HG03097 (cell line): Measurements from ENCODE around the gene DYRK1B.
"Not testable (repeated sequence)": the region's sequence is repeated elsewhere in the genome, so short reads cannot be mapped to it uniquely, and the experiment has no call there.

Experiments
- ATAC-seq: cut with Tn5 transposase; IDR thresholded peaks from one replicate; pipeline ENCODE4 v1.9.1; 2021; ENCODE audit not compliant: unreplicated experiment, low FRiP score

DYRK1B gene

GRCh38 chr19:39814111-39814510 lies 19.9 kb downstream of the DYRK1B start:
- not testable (repeated sequence) for ATAC-seq

GRCh38 chr19:39813264-39813993 lies 20.5 kb downstream of the DYRK1B start:
- ATAC-seq, result no peak

GRCh38 chr19:39811064-39811463 lies 22.9 kb downstream of the DYRK1B start:
- ATAC-seq, result no peak

GRCh38 chr19:39810424-39810823 lies 23.5 kb downstream of the DYRK1B start:
- ATAC-seq, result no peak

GRCh38 chr19:39809368-39809767 lies 24.6 kb downstream of the DYRK1B start:
- ATAC-seq, result no peak

GRCh38 chr19:39808688-39809087 lies 25.3 kb downstream of the DYRK1B start:
- not testable (repeated sequence) for ATAC-seq

GRCh38 chr19:39807846-39808364 lies 26.1 kb downstream of the DYRK1B start:
- ATAC-seq, result no peak

- ATAC-seq, result no peak
These were observed 28.9 kb downstream of the DYRK1B start for GRCh38 chr19:39805104-39805503.

- no peak for ATAC-seq
These were observed 31.0 kb downstream of the DYRK1B start for GRCh38 chr19:39802958-39803357.

GRCh38 chr19:39797083-39797482 lies 36.9 kb downstream of the DYRK1B start:
- no peak for ATAC-seq

- no peak for ATAC-seq
These were observed 37.9 kb downstream of the DYRK1B start for GRCh38 chr19:39796000-39796498.

GRCh38 chr19:39795001-39795400 lies 39.0 kb downstream of the DYRK1B start:
- no peak for ATAC-seq

- ATAC-seq, result no peak
These were observed 40.9 kb downstream of the DYRK1B start for GRCh38 chr19:39792999-39793546.

- no peak for ATAC-seq
These were observed 45.7 kb downstream of the DYRK1B start for GRCh38 chr19:39788244-39788643.

- ATAC-seq, result no peak
These were observed 53.1 kb downstream of the DYRK1B start for GRCh38 chr19:39780894-39781293.

- no peak for ATAC-seq
These were observed 55.2 kb downstream of the DYRK1B start, which contains the start of gene LEUTX for GRCh38 chr19:39778763-39779162. Gene LEUTX, plus strand, starts transcription at chr19:39778854. Its CDS starts 67 bp downstream, at chr19:39778921.
